ENCODE measurements around the gene EGFR. TPM values are rescaled to one million over a fixed set of nuclear protein-coding genes. Genes with fewer than 3 reads are reported as not detected.
A peak's percentile ranks its signal among the peaks of the same experiment; 100 is the strongest.

The EGFR gene
- total RNA-seq, 4 donors from 2014 or later, result 79.3 to 125 (median 110) TPM

- no peak for DNase-seq (ENCODE audit: extremely low spot score)
- Histone ChIP-seq H3K9me3 (no peaks in the 10 kb centered on the region), H3K4me3 (no peak overlapping the region), H3K27me3 (no peaks in the 10 kb centered on the region), H3K4me1 (peaks cover 5 to 53% (median 43%) of the 10 kb centered on the region in 4 donors), H3K36me3 (no peaks in the 10 kb centered on the region), H3K27ac (replicated peaks in 1 of 4) (no peak overlapping the region)
- 88% methylated on average over 3 of the region's 3 CpGs for WGBS
- TF ChIP-seq POLR2AphosphoS5 (IDR thresholded peaks at IDR 0.05) (no peak), EP300 (IDR thresholded peaks at IDR 0.05) (no peak)
- intact Hi-C loops (cut with DNase I), result no loop called here
These were observed 95.1 kb downstream of the EGFR start for GRCh38 chr7:55113760-55114540.

GRCh38 chr7:55117286-55117685 is 98.5 kb downstream of the EGFR start:
- WGBS, result 95% methylated on average over 7 of the region's 7 CpGs
- no peak for TF ChIP-seq POLR2AphosphoS5 (IDR thresholded peaks at IDR 0.05)
- no peak for TF ChIP-seq CTCF (IDR thresholded peaks at IDR 0.05)
- TF ChIP-seq EP300 (IDR thresholded peaks at IDR 0.05), result no peak
- no peak for TF ChIP-seq POLR2A (IDR thresholded peaks at IDR 0.05; ENCODE audit: low read depth)
- no peaks in the 10 kb centered on the region for H3K9me3 ChIP-seq
- peak; percentile 80 for DNase-seq (ENCODE audit: extremely low spot score)
- H3K36me3 ChIP-seq, result no peaks in the 10 kb centered on the region
- no peak overlapping the region for H3K27ac ChIP-seq (replicated peaks in 1 of 4)
- H3K4me3 ChIP-seq, result no peak overlapping the region
- H3K4me1 ChIP-seq, result peaks cover 26 to 43% (median 34%) of the 10 kb centered on the region in 4 donors
- intact Hi-C loops (cut with DNase I), result no loop called here
- H3K27me3 ChIP-seq, result no peaks in the 10 kb centered on the region

DNA sequence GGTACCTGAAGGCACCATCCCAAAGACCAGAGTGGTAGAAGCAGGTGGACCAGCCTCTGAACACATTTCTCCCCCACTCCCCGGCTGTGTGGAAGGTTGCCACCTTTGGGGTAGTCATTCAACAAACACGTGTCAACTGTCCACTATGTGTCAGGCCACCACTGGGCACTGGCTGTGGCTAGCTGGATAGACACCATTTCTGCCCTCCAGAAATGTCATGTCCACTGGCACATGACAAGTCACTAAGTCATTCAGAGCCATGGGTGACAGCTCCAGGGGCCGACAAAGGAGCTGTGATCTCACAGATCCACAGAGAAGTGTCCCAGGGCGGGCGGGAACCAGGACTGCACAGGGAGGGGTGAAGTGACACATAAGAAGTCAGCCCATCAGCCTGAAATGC is 99.6 kb downstream of the EGFR start:
- H3K27ac ChIP-seq (replicated peaks in 1 of 4), result no peak overlapping the region
- peak; percentile 87 for DNase-seq (ENCODE audit: extremely low spot score)
- TF ChIP-seq POLR2AphosphoS5 (IDR thresholded peaks at IDR 0.05) (no peak), POLR2A (IDR thresholded peaks at IDR 0.05; ENCODE audit: low read depth) (no peak), EP300 (IDR thresholded peaks at IDR 0.05) (no peak), CTCF (IDR thresholded peaks at IDR 0.05) (no peak)
- intact Hi-C loops (cut with DNase I), result no loop called here
- H3K4me1 ChIP-seq, result peaks cover 26 to 39% (median 33%) of the 10 kb centered on the region in 4 donors
- H3K4me3 ChIP-seq, result no peak overlapping the region
- H3K9me3 ChIP-seq, result no peaks in the 10 kb centered on the region
- no peaks in the 10 kb centered on the region for H3K27me3 ChIP-seq
- no peaks in the 10 kb centered on the region for H3K36me3 ChIP-seq
- WGBS, result 94% methylated on average over 4 of the region's 5 CpGs

DNA sequence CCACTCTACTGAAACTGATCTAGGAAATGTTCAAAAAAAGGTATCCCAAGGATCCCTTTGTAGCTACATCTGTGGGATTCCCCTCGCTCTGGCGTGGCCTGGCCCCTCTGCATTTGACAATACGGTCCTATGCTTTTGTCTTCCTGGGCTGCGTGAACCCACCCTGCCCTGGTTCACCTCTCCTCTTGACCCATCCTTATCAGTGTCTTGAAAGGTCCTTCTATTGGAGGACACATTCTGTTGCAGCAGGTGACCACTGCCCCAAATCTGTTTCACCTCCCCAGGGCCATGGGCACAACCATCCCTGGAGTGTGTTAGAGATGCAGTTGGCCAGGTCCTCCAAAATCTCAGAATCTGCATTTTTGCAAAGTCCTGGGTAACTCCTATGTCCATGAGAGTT is 100.8 kb downstream of the EGFR start:
- peak; percentile 83 for DNase-seq (ENCODE audit: extremely low spot score)
- no peaks in the 10 kb centered on the region for H3K27me3 ChIP-seq
- no peak for TF ChIP-seq EP300 (IDR thresholded peaks at IDR 0.05)
- intact Hi-C loops (cut with DNase I), result no loop called here
- H3K4me3 ChIP-seq, result no peak overlapping the region
- no peaks in the 10 kb centered on the region for H3K36me3 ChIP-seq
- peak overlapping the region; percentile 58 to 65 (median 60) for H3K27ac ChIP-seq (replicated peaks in 1 of 4)
- 100% methylated on average over 4 of the region's 4 CpGs for WGBS
- H3K4me1 ChIP-seq, result peaks cover 25 to 42% (median 32%) of the 10 kb centered on the region in 4 donors
- H3K9me3 ChIP-seq, result no peaks in the 10 kb centered on the region

DNA sequence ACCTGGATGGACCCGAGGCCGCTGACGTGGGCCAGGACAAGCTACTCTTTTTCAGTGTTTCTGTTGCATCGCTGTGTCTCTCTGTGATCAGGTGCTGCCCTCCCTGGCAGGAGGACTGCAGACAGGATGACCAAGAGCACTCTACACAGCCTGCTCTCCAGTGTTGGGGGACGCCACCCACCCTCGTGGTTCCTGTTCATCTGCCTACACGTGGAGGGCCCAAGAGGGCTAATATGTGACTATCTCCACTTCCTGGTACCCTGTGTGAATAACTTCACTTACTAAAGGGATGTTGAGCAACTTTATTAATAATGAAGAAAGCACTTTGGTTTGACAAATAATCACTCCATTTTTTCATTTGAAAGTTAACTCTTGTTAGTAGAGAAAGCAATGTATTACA is 101.3 kb downstream of the EGFR start:
- Histone ChIP-seq H3K36me3 (no peaks in the 10 kb centered on the region), H3K27me3 (no peaks in the 10 kb centered on the region), H3K4me1 (peaks cover 30 to 44% (median 36%) of the 10 kb centered on the region in 4 donors), H3K4me3 (no peak overlapping the region), H3K27ac (replicated peaks in 1 of 4) (peak overlapping the region; percentile 58 to 65 (median 60)), H3K9me3 (no peaks in the 10 kb centered on the region)
- 90% methylated on average over 7 of the region's 7 CpGs for WGBS
- intact Hi-C loops (cut with DNase I), result no loop called here
- TF ChIP-seq POLR2A (IDR thresholded peaks at IDR 0.05; ENCODE audit: low read depth) (no peak), CTCF (IDR thresholded peaks at IDR 0.05) (no peak), POLR2AphosphoS5 (IDR thresholded peaks at IDR 0.05) (no peak)
- DNase-seq (ENCODE audit: extremely low spot score), result no peak

All from esophagus muscularis mucosa (tissue), 4 donors.